ENCODE measurements around the gene ZNF526. TPM values are rescaled to one million over a fixed set of nuclear protein-coding genes. Genes with fewer than 3 reads are reported as not detected.

The ZNF526 gene
- total and polyA plus RNA-seq, 4 donors: 1.7 to 8.8 (median 3.8) TPM

- DNase-seq (ENCODE audit: low spot score): no peak
- H3K4me3 ChIP-seq (ENCODE audit: low read depth in 1 of 3, low read length in 3 of 3): no peak overlapping the region
- WGBS: 87% methylated on average over 7 of the region's 7 CpGs
- no peak overlapping the region for H3K9ac ChIP-seq (ENCODE audit: low read depth in 1 of 2, low read length in 2 of 2)
- peaks cover 2 to 8% (median 5%) of the 10 kb centered on the region in 4 donors for H3K4me1 ChIP-seq (ENCODE audit: control insufficient read depth in 4 of 4, insufficient read depth in 4 of 4, low read length in 3 of 4)
- H3K36me3 ChIP-seq (ENCODE audit: control insufficient read depth in 4 of 4, insufficient read depth in 3 of 4, low read depth in 1 of 4, low read length in 3 of 4): no peaks in the 10 kb centered on the region
- H3K27me3 ChIP-seq (ENCODE audit: control insufficient read depth in 4 of 4, insufficient read depth in 4 of 4, low read length in 3 of 4): peaks cover 0 to 4% (median under 1%) of the 10 kb centered on the region in 4 donors
- H3K9me3 ChIP-seq (ENCODE audit: control insufficient read depth in 4 of 4, low read length in 3 of 4): no peaks in the 10 kb centered on the region
- no peak overlapping the region for H3K27ac ChIP-seq (ENCODE audit: low read depth in 1 of 2, low read length in 2 of 2)
- TF ChIP-seq SP1 (IDR thresholded peaks at IDR 0.05) (no peak), FOXA1 (IDR thresholded peaks at IDR 0.05) (no peak), CTCF (IDR thresholded peaks at IDR 0.05; ENCODE audit: low read depth, low read length, missing input control) (no peak), EGR1 (IDR thresholded peaks at IDR 0.05; ENCODE audit: low read depth in 2 of 2) (no peak), HNF4G (IDR thresholded peaks at IDR 0.05) (no peak), ATF3 (IDR thresholded peaks at IDR 0.05) (no peak), RXRA (IDR thresholded peaks at IDR 0.05) (no peak), TAF1 (conservative IDR thresholded peaks at IDR 0.05) (no peak), YY1 (IDR thresholded peaks at IDR 0.05) (no peak), MAX (IDR thresholded peaks at IDR 0.05) (no peak)
Measured at GRCh38 chr19:42172261-42172660, 47.9 kb upstream of the ZNF526 start.

GRCh38 chr19:42173695-42174094 is 46.4 kb upstream of the ZNF526 start:
- DNase-seq (ENCODE audit: low spot score): no peak
- H3K27ac ChIP-seq (ENCODE audit: low read depth in 1 of 2, low read length in 2 of 2): no peak overlapping the region
- H3K27me3 ChIP-seq (ENCODE audit: control insufficient read depth in 4 of 4, insufficient read depth in 4 of 4, low read length in 3 of 4): peaks cover 0 to 9% (median 3%) of the 10 kb centered on the region in 4 donors

More at GRCh38 chr19:42173695-42174094, 46.4 kb upstream of the ZNF526 start:
- WGBS: 82% methylated on average over 5 of the region's 5 CpGs
- Histone ChIP-seq H3K9ac (ENCODE audit: low read depth in 1 of 2, low read length in 2 of 2) (no peak overlapping the region), H3K9me3 (ENCODE audit: control insufficient read depth in 4 of 4, low read length in 3 of 4) (no peaks in the 10 kb centered on the region), H3K4me3 (ENCODE audit: low read depth in 1 of 3, low read length in 3 of 3) (no peak overlapping the region), H3K36me3 (ENCODE audit: control insufficient read depth in 4 of 4, insufficient read depth in 3 of 4, low read depth in 1 of 4, low read length in 3 of 4) (no peaks in the 10 kb centered on the region), H3K4me1 (ENCODE audit: control insufficient read depth in 4 of 4, insufficient read depth in 4 of 4, low read length in 3 of 4) (peaks cover 2 to 8% (median 5%) of the 10 kb centered on the region in 4 donors)
- TF ChIP-seq FOXA1 (IDR thresholded peaks at IDR 0.05): no peak
- no peak for TF ChIP-seq TAF1 (conservative IDR thresholded peaks at IDR 0.05)
- no peak for TF ChIP-seq RAD21 (IDR thresholded peaks at IDR 0.05)
- no peak for TF ChIP-seq YY1 (IDR thresholded peaks at IDR 0.05)
- TF ChIP-seq EGR1 (IDR thresholded peaks at IDR 0.05; ENCODE audit: low read depth in 2 of 2): no peak
- no peak for TF ChIP-seq ZBTB33 (IDR thresholded peaks at IDR 0.05)
- no peak for TF ChIP-seq MAX (IDR thresholded peaks at IDR 0.05)
- TF ChIP-seq SP1 (IDR thresholded peaks at IDR 0.05): no peak
